Upper lobe of left lung (tissue), 6 donors: ENCODE data around the gene ATF5. TPM values are rescaled to one million over a fixed set of nuclear protein-coding genes. Genes with fewer than 3 reads are reported as not detected.
"Not testable (repeated sequence)": the region's sequence is repeated elsewhere in the genome, so short reads cannot be mapped to it uniquely, and the experiment has no call there.

Experiments
- ATAC-seq, 2 donors: fragments of 200-7000 bp; cut with Tn5 transposase; one replicate each; pipeline ENCODE4 v1.9.1; 2022; ENCODE audit warnings: mild to moderate bottlenecking in 2 of 2, moderate library complexity in 2 of 2; ENCODE audit not compliant: low FRiP score in 2 of 2
- DNase-seq, 2 donors: peaks; one replicate each; pipeline ENCODE4 v3.0.0-alpha.2; 2019 to 2020
- H3K27ac ChIP-seq, 4 donors: fragments of 200-600 bp; sonication (generic); one replicate each; pipeline ENCODE4 v1.5.1; 2016 to 2019
- H3K27me3 ChIP-seq, 4 donors: fragments of 200-600 bp; sonication (generic); one replicate each; pipeline ENCODE4 v1.5.1; 2017 to 2019
- H3K36me3 ChIP-seq, 4 donors: fragments of 200-600 bp; sonication (generic); one replicate each; pipeline ENCODE4 v1.5.1; 2016 to 2019
- H3K4me1 ChIP-seq, 4 donors: fragments of 200-600 bp; sonication (generic); one replicate each; pipeline ENCODE4 v1.5.1; 2018 to 2019
- H3K4me3 ChIP-seq, 4 donors: fragments of 200-600 bp; sonication (generic); one replicate each; pipeline ENCODE4 v1.5.1; 2017 to 2019; ENCODE audit warnings: mild to moderate bottlenecking in 2 of 4, moderate library complexity in 1 of 4
- H3K9me3 ChIP-seq, 4 donors: fragments of 200-600 bp; sonication (generic); one replicate each; pipeline ENCODE4 v1.5.1; 2018 to 2019
- EP300 ChIP-seq, 4 donors: sonication (generic); formaldehyde crosslinking; IDR thresholded peaks; one replicate each; pipeline ENCODE4 v1.5.1; 2017; ENCODE audit warnings: antibody characterized with exemption in 4 of 4, control low read depth in 2 of 4
- POLR2A ChIP-seq, 4 donors: fragments of 450-650 bp; IDR thresholded peaks; one replicate each; pipeline ENCODE4 v1.5.1; 2016 to 2017; ENCODE audit warnings: antibody characterized with exemption in 4 of 4, mild to moderate bottlenecking in 2 of 4
- POLR2AphosphoS5 ChIP-seq, 2 donors: sonication (generic); formaldehyde crosslinking; IDR thresholded peaks; one replicate each; pipeline ENCODE4 v1.5.1; 2017; ENCODE audit warnings: antibody characterized with exemption in 2 of 2
- WGBS, 2 donors: methylation state at CpG; one replicate each; pipeline ENCODE4 v1.1.5; 2017 to 2018; 5-methylcytosine and 5-hydroxymethylcytosine counted together
- total RNA-seq, 6 donors: library from RNA; depleted of rRNA in 4 of 6; stranded (reverse); fragments of >200 nt in 4 of 6; gene quantifications; one replicate each; pipeline versions ENCODE4 v1.1.0 to v1.2.1, GENCODE V29; 2016 to 2021
- TF ChIP-seq, protein P1 (sequence below), 6 experiments: fragments of 450-650 bp in 4 of 6; fragments of 200-600 bp in 2 of 6; sonication (generic) in 2 of 6; IDR thresholded peaks; one replicate each; pipeline ENCODE4 v1.5.1; 2016 to 2019; ENCODE audit warnings: antibody characterized with exemption in 6 of 6
- donor health status: DM: no; HTN: no; CAD: no; lungs with moderate emphysema.
- donor health status: DM: no; HTN: yes; CAD: no; lungs with severe emphysema.

Gene ATF5
- total RNA-seq, 6 donors from 2014 or later, result 10.0 to 25.8 (median 15.3) TPM

DNA sequence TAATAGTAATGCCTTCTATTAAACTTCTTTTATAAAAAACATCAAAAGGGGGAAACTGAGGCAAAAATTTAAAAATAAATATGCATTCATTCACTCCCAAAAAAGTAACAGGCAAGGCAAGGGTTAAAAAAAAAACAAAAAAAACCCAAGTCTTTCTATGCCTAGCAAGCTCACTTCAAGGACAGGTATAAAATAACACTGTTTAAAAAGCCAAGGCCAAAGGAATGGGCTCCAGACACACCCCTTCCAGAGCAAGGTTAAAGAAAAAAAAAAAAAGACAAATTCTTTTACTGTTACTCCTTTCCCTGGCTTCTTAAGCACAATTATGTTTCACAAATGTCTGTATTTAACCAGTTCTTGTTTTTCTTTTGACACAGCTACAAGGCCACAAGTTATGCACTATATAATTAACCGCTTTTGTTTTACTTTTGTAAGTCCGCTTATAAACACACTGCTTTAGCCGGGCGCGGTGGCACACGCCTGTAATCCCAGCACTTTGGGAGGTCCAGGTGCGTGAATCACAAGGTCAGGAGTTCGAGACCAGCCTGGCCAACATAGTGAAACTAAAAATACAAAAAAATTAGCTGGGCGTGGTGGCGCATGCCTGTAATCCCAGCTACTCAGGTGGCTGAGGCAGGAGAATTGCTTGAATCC is 28.4 kb downstream of the ATF5 start:
- Histone ChIP-seq H3K4me1 (peaks cover 16 to 28% (median 21%) of the 10 kb centered on the region in 4 donors), H3K27me3 (peaks cover 0 to 2% (median 0%) of the 10 kb centered on the region in 4 donors), H3K4me3 (no peak overlapping the region), H3K9me3 (no peaks in the 10 kb centered on the region), H3K36me3 (no peaks in the 10 kb centered on the region), H3K27ac (no peak overlapping the region)
- WGBS, 2 donors, result 68 to 78% methylated on average over 10 of the region's 10 CpGs
- ATAC-seq (no peak), DNase-seq (no peak)
- TF ChIP-seq, protein P1, sequence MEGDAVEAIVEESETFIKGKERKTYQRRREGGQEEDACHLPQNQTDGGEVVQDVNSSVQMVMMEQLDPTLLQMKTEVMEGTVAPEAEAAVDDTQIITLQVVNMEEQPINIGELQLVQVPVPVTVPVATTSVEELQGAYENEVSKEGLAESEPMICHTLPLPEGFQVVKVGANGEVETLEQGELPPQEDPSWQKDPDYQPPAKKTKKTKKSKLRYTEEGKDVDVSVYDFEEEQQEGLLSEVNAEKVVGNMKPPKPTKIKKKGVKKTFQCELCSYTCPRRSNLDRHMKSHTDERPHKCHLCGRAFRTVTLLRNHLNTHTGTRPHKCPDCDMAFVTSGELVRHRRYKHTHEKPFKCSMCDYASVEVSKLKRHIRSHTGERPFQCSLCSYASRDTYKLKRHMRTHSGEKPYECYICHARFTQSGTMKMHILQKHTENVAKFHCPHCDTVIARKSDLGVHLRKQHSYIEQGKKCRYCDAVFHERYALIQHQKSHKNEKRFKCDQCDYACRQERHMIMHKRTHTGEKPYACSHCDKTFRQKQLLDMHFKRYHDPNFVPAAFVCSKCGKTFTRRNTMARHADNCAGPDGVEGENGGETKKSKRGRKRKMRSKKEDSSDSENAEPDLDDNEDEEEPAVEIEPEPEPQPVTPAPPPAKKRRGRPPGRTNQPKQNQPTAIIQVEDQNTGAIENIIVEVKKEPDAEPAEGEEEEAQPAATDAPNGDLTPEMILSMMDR (IDR thresholded peaks at IDR 0.05), result no peak
- TF ChIP-seq POLR2AphosphoS5 (IDR thresholded peaks at IDR 0.05), result no peak
- no peak for TF ChIP-seq POLR2A (IDR thresholded peaks at IDR 0.05)

DNA sequence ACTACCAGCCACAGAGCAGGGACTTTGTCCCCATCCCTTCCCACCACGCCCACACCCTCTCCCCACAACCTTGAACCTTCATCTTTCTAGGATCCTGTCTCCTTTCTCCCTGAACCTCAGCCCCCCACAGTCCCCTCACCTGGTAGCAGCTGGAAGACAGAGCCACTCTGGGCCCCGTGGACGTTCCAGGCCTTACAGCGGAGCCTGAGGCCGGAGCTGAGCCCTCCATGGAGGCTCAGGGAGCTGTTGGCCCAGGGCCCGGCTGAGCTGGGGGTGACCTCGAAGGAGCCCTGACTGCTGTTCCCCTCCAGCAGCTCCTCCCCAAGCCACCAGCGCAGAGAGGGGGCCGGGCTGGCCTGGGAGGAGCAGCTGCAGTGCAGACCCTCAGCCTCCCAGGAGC is 29.1 kb downstream of the ATF5 start:
- not testable (repeated sequence) for ATAC-seq, H3K9me3 ChIP-seq, DNase-seq, H3K4me3 ChIP-seq, H3K27ac ChIP-seq, H3K36me3 ChIP-seq, H3K27me3 ChIP-seq
- H3K4me1 ChIP-seq, result peaks cover 16 to 25% (median 21%) of the 10 kb centered on the region in 4 donors
- WGBS, 2 donors, result 47 to 48% methylated on average over 6 to 9 of the region's 9 CpGs

DNA sequence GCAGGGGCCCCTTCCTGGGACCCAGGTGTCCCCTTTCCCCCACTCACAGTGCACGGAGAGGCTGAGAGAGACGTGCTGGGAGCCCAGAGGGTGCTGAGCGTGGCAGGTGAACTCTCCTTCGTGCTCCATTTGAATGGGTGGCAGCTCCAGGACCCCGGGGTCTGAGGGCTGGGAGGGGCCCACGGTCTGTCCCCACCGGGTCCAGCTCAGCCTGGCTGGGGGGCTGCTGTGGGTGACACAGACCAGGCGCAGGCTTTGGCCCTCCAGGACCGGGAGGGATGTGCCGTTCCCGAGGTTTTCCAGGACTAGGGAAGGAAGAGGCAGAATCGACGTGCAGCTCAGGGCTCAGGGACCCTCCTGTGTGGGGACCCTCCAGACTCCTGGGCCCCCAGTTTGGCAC is 29.6 kb downstream of the ATF5 start:
- not testable (repeated sequence) for H3K9me3 ChIP-seq

DNA sequence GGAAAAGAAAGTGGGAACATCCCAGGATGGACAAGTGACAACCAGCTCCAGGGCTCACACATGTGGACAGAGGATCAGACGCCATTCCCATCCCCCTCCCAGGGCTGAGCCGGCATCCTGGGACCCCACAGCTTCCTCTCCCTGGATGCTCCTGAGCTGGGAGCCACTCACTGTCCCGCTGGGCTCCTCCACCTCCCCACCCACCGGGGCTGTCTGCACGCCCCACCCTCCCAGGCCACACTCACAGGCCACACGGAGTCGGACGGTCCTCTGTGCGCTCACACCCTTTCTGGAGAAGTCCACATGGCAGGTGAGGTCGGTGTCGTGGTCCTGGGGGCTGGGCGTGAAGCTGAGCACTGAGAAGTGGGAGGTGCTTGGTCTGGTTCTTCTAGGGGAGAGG is 30.9 kb downstream of the ATF5 start:
- not testable (repeated sequence) for H3K27ac ChIP-seq, H3K36me3 ChIP-seq, H3K4me3 ChIP-seq, H3K9me3 ChIP-seq, H3K27me3 ChIP-seq, DNase-seq
- WGBS, 2 donors, result no CpG with 5 or more reads among the region's 12 CpGs
- ATAC-seq, result peak in 1 of 2 donors; percentile 69
- H3K4me1 ChIP-seq, result peaks cover 2 to 10% (median 7%) of the 10 kb centered on the region in 4 donors

More for the DNA sequence above, 29.6 kb downstream of the ATF5 start:
- peaks cover 15 to 23% (median 19%) of the 10 kb centered on the region in 4 donors for H3K4me1 ChIP-seq
- not testable (repeated sequence) for H3K4me3 ChIP-seq, ATAC-seq, H3K27me3 ChIP-seq, H3K36me3 ChIP-seq, DNase-seq, H3K27ac ChIP-seq
- 67 to 80% methylated on average over 2 to 13 of the region's 13 CpGs for WGBS, 2 donors

DNA sequence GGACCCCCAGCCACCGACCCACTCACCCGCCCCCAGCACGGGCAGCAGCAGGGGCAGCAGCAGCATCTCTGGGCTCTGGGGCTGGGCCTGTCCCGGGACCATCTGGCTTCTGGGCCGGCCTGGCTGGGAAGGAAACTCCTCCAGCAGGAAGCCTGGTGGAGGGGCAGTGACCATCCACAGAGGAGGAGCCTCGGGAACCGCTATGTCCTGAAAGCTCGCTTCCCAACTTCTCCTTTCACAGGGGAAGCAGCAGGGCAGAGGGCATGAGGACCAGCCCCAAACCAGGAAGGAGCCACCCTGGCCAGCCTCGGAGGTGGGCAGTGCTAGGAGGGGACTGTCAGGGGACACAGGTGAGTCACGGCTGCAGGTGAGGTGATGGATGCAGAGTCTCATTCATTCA is 32.0 kb downstream of the ATF5 start, which contains the start of gene SIGLEC11:
Gene SIGLEC11, minus strand, starts transcription at position 193 of the 400 bp plus-strand sequence. Its CDS starts 91 bp downstream, at position 102.
- H3K4me3 ChIP-seq, H3K4me1 ChIP-seq, H3K27me3 ChIP-seq, H3K36me3 ChIP-seq, H3K9me3 ChIP-seq, H3K27ac ChIP-seq, DNase-seq: not testable (repeated sequence)
- ATAC-seq, result peak; percentile 61 to 77
- 53% methylated on average over 5 of the region's 10 CpGs; no CpG with 5 or more reads in 1 of the 2 donors for WGBS, 2 donors

DNA sequence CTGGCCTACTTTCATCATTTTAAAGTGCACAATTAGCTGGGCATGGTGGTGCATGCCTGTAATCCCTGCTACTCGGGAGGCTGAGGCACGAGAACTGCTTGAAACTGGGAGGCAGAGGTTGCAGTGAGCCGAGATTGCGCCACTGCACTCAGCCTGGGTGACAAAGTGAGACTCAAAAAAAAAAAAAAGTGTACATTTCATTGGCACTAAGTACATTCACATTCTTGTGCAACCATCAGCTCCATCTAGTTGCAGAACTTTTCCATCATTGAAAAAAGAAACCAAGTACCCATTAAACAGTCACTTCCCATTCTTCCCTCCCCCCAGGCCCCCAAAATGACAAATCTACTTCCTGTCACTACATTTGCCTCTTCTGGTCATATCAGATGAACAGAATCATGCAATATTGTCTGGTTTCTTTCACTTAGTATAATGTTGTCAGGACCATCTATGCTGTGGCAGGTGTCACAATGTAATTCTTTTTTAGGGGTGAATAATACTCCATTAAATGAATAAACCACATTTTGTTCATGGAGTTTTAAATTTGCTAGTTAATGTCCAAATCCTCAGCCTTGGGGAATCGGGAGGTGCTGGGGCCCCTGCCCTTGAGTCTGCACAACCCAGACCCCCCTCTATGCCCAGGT is 39.4 kb downstream of the ATF5 start:
- H3K36me3 ChIP-seq, result no peaks in the 10 kb centered on the region
- TF ChIP-seq POLR2AphosphoS5 (IDR thresholded peaks at IDR 0.05), result no peak
- TF ChIP-seq, protein P1 (IDR thresholded peaks at IDR 0.05), result no peak
- no peak for TF ChIP-seq POLR2A (IDR thresholded peaks at IDR 0.05)
- TF ChIP-seq EP300 (IDR thresholded peaks at IDR 0.05), result no peak
- H3K4me1 ChIP-seq, result peaks cover 0 to 8% (median 3%) of the 10 kb centered on the region in 4 donors
- no peaks in the 10 kb centered on the region for H3K27me3 ChIP-seq
- 67 to 71% methylated on average over 5 of the region's 5 CpGs for WGBS, 2 donors
- peak overlapping the region in 1 of 4 donors; percentile 29 for H3K27ac ChIP-seq
- peak in 1 of 2 donors; percentile 29 for DNase-seq
- no peaks in the 10 kb centered on the region for H3K9me3 ChIP-seq
- peak in 1 of 2 donors; percentile 31 for ATAC-seq
- H3K4me3 ChIP-seq, result no peak overlapping the region

DNA sequence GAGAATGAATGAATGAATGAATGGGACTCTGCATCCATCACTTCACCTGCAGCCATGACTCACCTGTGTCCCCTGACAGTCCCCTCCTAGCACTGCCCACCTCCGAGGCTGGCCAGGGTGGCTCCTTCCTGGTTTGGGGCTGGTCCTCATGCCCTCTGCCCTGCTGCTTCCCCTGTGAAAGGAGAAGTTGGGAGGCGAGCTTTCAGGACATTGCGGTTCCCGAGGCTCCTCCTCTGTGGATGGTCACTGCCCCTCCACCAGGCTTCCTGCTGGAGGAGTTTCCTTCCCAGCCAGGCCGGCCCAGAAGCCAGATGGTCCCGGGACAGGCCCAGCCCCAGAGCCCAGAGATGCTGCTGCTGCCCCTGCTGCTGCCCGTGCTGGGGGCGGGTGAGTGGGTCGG is 40.4 kb downstream of the ATF5 start:
- not testable (repeated sequence) for H3K4me3 ChIP-seq

More for the DNA sequence above, 40.4 kb downstream of the ATF5 start:
- TF ChIP-seq POLR2AphosphoS5 (IDR thresholded peaks at IDR 0.05), result peak in 1 of 2 donors; percentile 15
- H3K27me3 ChIP-seq, H3K36me3 ChIP-seq, H3K9me3 ChIP-seq, H3K27ac ChIP-seq: not testable (repeated sequence)
- WGBS, 2 donors, result 11 to 20% methylated on average over 1 to 4 of the region's 9 CpGs
- peaks cover 0 to 12% (median 3%) of the 10 kb centered on the region in 4 donors for H3K4me1 ChIP-seq
- ATAC-seq, result peak; percentile 56 to 83
- DNase-seq, result peak in 1 of 2 donors; percentile 49
